PFSK-1 (cell line): ENCODE measurements around the gene DRAXIN.

Experiments
- POLR2AphosphoS5 ChIP-seq: IDR thresholded peaks from 2 replicates; pipeline ENCODE4 v1.6.1; 2012; ENCODE audit warnings: low read depth, mild to moderate bottlenecking, control low read depth, low read length, moderate library complexity
- SIN3A ChIP-seq: IDR thresholded peaks from 2 replicates; pipeline ENCODE4 v1.6.1; 2012; ENCODE audit warnings: mild to moderate bottlenecking, low read length, moderate library complexity, borderline replicate concordance; ENCODE audit not compliant: insufficient read depth
- TAF1 ChIP-seq: IDR thresholded peaks from 2 replicates; pipeline ENCODE4 v1.6.1; 2012; ENCODE audit warnings: low read length, control low read depth, borderline replicate concordance; ENCODE audit not compliant: insufficient read depth
- TF ChIP-seq, protein P1 (sequence below), 2 experiments: IDR thresholded peaks; 2 replicates each; pipeline versions ENCODE4 v1.6.1 to v1.8.0; 2011 to 2012; ENCODE audit warnings: low read depth in 2 of 2, low read length in 2 of 2, control low read depth in 1 of 2, inconsistent platforms in 1 of 2, mild to moderate bottlenecking in 1 of 2, moderate library complexity in 1 of 2; ENCODE audit not compliant: insufficient read depth in 1 of 2

DNA sequence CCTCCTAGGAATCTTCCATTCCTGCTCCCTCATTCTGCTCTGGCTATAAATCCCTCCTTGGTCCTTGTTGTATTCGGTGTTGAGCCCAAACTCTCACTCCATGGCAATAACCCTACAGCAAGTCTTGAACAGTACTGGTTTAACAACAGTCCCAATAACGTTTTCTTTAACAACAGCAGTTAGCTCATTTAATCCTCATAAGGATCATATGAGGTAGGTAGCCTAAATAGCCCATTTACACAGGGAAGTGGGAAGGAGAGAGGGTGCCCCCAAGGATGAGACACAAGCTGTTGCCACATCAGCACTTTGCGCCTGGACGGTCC, 44.0 kb downstream of the DRAXIN start:
- TF ChIP-seq POLR2AphosphoS5 (no peak), TAF1 (no peak), SIN3A (no peak)
- TF ChIP-seq, protein P1, sequence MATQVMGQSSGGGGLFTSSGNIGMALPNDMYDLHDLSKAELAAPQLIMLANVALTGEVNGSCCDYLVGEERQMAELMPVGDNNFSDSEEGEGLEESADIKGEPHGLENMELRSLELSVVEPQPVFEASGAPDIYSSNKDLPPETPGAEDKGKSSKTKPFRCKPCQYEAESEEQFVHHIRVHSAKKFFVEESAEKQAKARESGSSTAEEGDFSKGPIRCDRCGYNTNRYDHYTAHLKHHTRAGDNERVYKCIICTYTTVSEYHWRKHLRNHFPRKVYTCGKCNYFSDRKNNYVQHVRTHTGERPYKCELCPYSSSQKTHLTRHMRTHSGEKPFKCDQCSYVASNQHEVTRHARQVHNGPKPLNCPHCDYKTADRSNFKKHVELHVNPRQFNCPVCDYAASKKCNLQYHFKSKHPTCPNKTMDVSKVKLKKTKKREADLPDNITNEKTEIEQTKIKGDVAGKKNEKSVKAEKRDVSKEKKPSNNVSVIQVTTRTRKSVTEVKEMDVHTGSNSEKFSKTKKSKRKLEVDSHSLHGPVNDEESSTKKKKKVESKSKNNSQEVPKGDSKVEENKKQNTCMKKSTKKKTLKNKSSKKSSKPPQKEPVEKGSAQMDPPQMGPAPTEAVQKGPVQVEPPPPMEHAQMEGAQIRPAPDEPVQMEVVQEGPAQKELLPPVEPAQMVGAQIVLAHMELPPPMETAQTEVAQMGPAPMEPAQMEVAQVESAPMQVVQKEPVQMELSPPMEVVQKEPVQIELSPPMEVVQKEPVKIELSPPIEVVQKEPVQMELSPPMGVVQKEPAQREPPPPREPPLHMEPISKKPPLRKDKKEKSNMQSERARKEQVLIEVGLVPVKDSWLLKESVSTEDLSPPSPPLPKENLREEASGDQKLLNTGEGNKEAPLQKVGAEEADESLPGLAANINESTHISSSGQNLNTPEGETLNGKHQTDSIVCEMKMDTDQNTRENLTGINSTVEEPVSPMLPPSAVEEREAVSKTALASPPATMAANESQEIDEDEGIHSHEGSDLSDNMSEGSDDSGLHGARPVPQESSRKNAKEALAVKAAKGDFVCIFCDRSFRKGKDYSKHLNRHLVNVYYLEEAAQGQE (IDR thresholded peaks at IDR 0.05; ENCODE audit: insufficient read depth in 1 of 2, low read depth in 2 of 2, low read length in 2 of 2): no peak
